Nephron (organoid): ENCODE data around the gene HYAL2.

ENCODE experiments used
- H3K27ac Mint-ChIP-seq, 3 experiments: 2 replicates each; pipeline ENCODE4 v1.8.0; 2020; ENCODE audit warnings: mixed read lengths in 3 of 3, mild to moderate bottlenecking in 2 of 3, moderate library complexity in 1 of 3
- H3K27me3 Mint-ChIP-seq: 2 replicates; pipeline ENCODE4 v1.8.0; 2021; ENCODE audit warnings: low read depth, mild to moderate bottlenecking, moderate library complexity, mixed read lengths
- H3K36me3 Mint-ChIP-seq: 2 replicates; pipeline ENCODE4 v1.8.0; 2020; ENCODE audit warnings: low read depth, mixed read lengths
- H3K4me1 Mint-ChIP-seq: 2 replicates; pipeline ENCODE4 v1.8.0; 2020; ENCODE audit warnings: mixed read lengths
- H3K4me3 Mint-ChIP-seq, 3 experiments: 2 replicates each; pipeline ENCODE4 v1.8.0; 2020; ENCODE audit warnings: mild to moderate bottlenecking in 3 of 3, mixed read lengths in 3 of 3, moderate library complexity in 2 of 3
- H3K9me3 Mint-ChIP-seq: 2 replicates; pipeline ENCODE4 v1.8.0; 2020; ENCODE audit warnings: mixed read lengths
- TF ChIP-seq, protein P1 (sequence below), 3 experiments: fragments of 200-600 bp; sonication (generic); IDR thresholded peaks; one replicate each; pipeline ENCODE4 v1.5.0; 2021; ENCODE audit warnings: antibody characterized with exemption in 3 of 3; ENCODE audit not compliant: unreplicated experiment in 3 of 3

Gene HYAL2

DNA sequence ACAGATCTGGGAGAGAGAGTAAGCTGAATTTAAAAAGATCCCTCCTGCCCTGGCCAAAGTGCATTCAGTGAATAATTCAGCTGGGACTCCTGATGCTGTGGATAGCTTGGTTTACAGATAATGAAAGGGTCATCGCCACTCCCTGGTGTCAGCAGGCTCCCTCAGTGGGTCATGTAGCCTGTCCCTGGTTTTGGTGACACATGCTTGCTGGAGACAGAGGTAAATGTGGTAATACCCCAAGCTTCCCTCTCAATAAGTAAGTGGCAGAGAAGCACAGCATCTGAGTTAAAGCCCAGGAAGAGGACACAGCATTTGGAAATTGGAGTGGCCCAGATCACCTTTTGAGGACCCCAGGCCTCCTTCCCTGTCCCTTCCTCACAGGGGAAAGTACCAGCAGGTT is 34.9 kb upstream of the HYAL2 start:
- TF ChIP-seq, protein P1, sequence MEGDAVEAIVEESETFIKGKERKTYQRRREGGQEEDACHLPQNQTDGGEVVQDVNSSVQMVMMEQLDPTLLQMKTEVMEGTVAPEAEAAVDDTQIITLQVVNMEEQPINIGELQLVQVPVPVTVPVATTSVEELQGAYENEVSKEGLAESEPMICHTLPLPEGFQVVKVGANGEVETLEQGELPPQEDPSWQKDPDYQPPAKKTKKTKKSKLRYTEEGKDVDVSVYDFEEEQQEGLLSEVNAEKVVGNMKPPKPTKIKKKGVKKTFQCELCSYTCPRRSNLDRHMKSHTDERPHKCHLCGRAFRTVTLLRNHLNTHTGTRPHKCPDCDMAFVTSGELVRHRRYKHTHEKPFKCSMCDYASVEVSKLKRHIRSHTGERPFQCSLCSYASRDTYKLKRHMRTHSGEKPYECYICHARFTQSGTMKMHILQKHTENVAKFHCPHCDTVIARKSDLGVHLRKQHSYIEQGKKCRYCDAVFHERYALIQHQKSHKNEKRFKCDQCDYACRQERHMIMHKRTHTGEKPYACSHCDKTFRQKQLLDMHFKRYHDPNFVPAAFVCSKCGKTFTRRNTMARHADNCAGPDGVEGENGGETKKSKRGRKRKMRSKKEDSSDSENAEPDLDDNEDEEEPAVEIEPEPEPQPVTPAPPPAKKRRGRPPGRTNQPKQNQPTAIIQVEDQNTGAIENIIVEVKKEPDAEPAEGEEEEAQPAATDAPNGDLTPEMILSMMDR (IDR thresholded peaks at IDR 0.05; ENCODE audit: unreplicated experiment in 3 of 3) = no peak
- H3K4me1 Mint-ChIP-seq = peaks cover 29% of the 10 kb centered on the region
- H3K36me3 Mint-ChIP-seq = peaks cover 18% of the 10 kb centered on the region

GRCh38 chr3:50356553-50356952 is 34.0 kb upstream of the HYAL2 start:
- no peak overlapping the region for H3K27ac Mint-ChIP-seq
- peaks cover 30% of the 10 kb centered on the region for H3K4me1 Mint-ChIP-seq
- TF ChIP-seq, protein P1 (IDR thresholded peaks at IDR 0.05; ENCODE audit: unreplicated experiment in 3 of 3) = no peak
- no peaks in the 10 kb centered on the region for H3K27me3 Mint-ChIP-seq
- peaks cover 18% of the 10 kb centered on the region for H3K36me3 Mint-ChIP-seq
- H3K9me3 Mint-ChIP-seq = no peaks in the 10 kb centered on the region
- H3K4me3 Mint-ChIP-seq = peak overlapping the region; percentile 99

More for the DNA sequence above, 34.9 kb upstream of the HYAL2 start:
- peak overlapping the region in 1 of 3 experiments; percentile 62 for H3K27ac Mint-ChIP-seq
- H3K9me3 Mint-ChIP-seq = no peaks in the 10 kb centered on the region
- H3K4me3 Mint-ChIP-seq = peak overlapping the region; percentile 99
- no peaks in the 10 kb centered on the region for H3K27me3 Mint-ChIP-seq

DNA sequence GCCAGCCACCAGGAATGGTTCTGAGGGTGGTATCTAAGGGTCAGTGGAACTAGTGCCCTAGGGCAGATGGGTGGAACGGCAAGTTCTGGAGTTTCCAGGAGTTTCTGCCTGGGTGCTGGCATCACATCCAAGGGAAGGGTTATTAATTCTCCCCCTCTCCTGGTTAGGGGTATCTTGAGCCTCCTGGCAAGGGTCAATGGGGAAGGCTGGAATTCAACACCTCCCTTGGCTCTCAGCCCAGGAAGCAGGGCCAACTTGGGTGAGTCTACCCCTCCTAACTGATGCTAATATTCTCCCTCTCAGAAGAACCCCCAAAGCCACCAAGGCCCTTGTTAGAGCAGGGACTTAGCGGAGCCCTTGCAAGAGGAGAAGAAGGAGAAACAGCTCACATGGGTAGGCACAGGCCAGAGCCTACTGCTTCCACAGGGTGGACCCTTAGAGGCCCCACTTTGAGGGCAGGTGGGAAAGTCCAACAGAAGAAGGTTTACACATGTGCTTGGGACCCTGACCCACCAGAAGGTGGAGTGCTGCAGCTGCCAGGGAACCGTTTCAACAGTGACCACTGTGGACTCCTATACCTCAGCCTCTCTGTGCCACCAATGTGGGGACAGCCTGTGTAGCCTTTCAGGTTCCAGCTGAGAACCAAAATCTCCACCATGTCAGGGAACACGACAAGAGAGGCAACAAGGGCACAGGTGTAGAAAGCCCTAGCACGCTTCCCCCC is 33.4 kb upstream of the HYAL2 start:
- TF ChIP-seq, protein P1 (IDR thresholded peaks at IDR 0.05; ENCODE audit: unreplicated experiment in 3 of 3) = peak in 1 of 3 experiments; percentile 16
- H3K4me1 Mint-ChIP-seq = peaks cover 35% of the 10 kb centered on the region
- H3K4me3 Mint-ChIP-seq = peak overlapping the region; percentile 99
- H3K27me3 Mint-ChIP-seq = no peaks in the 10 kb centered on the region
- H3K9me3 Mint-ChIP-seq = no peaks in the 10 kb centered on the region
- no peak overlapping the region for H3K27ac Mint-ChIP-seq
- peaks cover 18% of the 10 kb centered on the region for H3K36me3 Mint-ChIP-seq

- H3K4me1 Mint-ChIP-seq = peaks cover 47% of the 10 kb centered on the region
- TF ChIP-seq, protein P1 (IDR thresholded peaks at IDR 0.05; ENCODE audit: unreplicated experiment in 3 of 3) = no peak
These were observed 32.3 kb upstream of the HYAL2 start for GRCh38 chr3:50354850-50355249.

GRCh38 chr3:50354186-50354764 is 31.7 kb upstream of the HYAL2 start:
- H3K36me3 Mint-ChIP-seq = peaks cover 18% of the 10 kb centered on the region
- TF ChIP-seq, protein P1 (IDR thresholded peaks at IDR 0.05; ENCODE audit: unreplicated experiment in 3 of 3) = no peak
- H3K4me3 Mint-ChIP-seq = peak overlapping the region; percentile 2 to 24 (median 18)
- H3K9me3 Mint-ChIP-seq = no peaks in the 10 kb centered on the region
- H3K4me1 Mint-ChIP-seq = peaks cover 43% of the 10 kb centered on the region
- no peak overlapping the region for H3K27ac Mint-ChIP-seq
- no peaks in the 10 kb centered on the region for H3K27me3 Mint-ChIP-seq

More at GRCh38 chr3:50354850-50355249, 32.3 kb upstream of the HYAL2 start:
- Mint-ChIP-seq H3K9me3 (no peaks in the 10 kb centered on the region), H3K27me3 (no peaks in the 10 kb centered on the region), H3K4me3 (peak overlapping the region in 2 of 3 experiments; percentile 15 to 38), H3K27ac (no peak overlapping the region), H3K36me3 (peaks cover 18% of the 10 kb centered on the region)
